ENCODE measurements around the gene FAM171A1. TPM values are rescaled to one million over a fixed set of nuclear protein-coding genes. Genes with fewer than 3 reads are reported as not detected.

Gene FAM171A1
- total and polyA plus RNA-seq, 2 of the 13 experiments (the other 11 are each of a cell fraction or from before 2014, with no cell fraction given), result 21.5 to 34.7 TPM

- BruUV-seq (replicated peaks), result no TSS peak
- H3K4me1 ChIP-seq (ENCODE audit: insufficient read depth, low read length), result no peaks in the 10 kb centered on the region
- intact Hi-C loops (cut with micrococcal nuclease; ENCODE audit: unreplicated experiment), result no loop called here
- TF ChIP-seq ZIK1 (CRISPR knock-in tag; IDR thresholded peaks at IDR 0.05; ENCODE audit: borderline replicate concordance, low read depth) (no peak), ETV5 (CRISPR knock-in tag; IDR thresholded peaks at IDR 0.05; ENCODE audit: borderline replicate concordance) (no peak), PHF20 (CRISPR knock-in tag; IDR thresholded peaks at IDR 0.05) (no peak), ZNF296 (CRISPR knock-in tag; conservative IDR thresholded peaks at IDR 0.05) (no peak), HNF4G (IDR thresholded peaks at IDR 0.05; ENCODE audit: borderline replicate concordance, low read depth, low read length) (no peak), HNF4G (CRISPR knock-in tag; IDR thresholded peaks at IDR 0.05; ENCODE audit: borderline replicate concordance, low read depth) (no peak), PBX3 (CRISPR knock-in tag; IDR thresholded peaks at IDR 0.05; ENCODE audit: borderline replicate concordance) (no peak), ZKSCAN8 (CRISPR knock-in tag; IDR thresholded peaks at IDR 0.05; ENCODE audit: borderline replicate concordance) (no peak)
- H3K27ac ChIP-seq (ENCODE audit: extremely low read length, insufficient read depth, low read length), result no peak overlapping the region
- no peak overlapping the region for H2AFZ ChIP-seq (ENCODE audit: low read length)
- no peak overlapping the region for H3K9ac ChIP-seq (ENCODE audit: insufficient read depth, low read depth, low read length)
- ATAC-seq, result no peak
- H3K9me3 ChIP-seq (ENCODE audit: low read length), result no peaks in the 10 kb centered on the region
- H3K79me2 ChIP-seq (ENCODE audit: insufficient read depth, low read length), result no peaks in the 10 kb centered on the region
- no peak for DNase-seq (ENCODE audit: low spot score)
- H3K4me2 ChIP-seq (ENCODE audit: low read depth, low read length), result no peak overlapping the region
- peaks cover 5 to 37% of the 10 kb centered on the region in 2 experiments; a peak in 4 of 5 replicates for H3K36me3 ChIP-seq (replicated peaks in 1 of 2; ENCODE audit: control insufficient read depth in 1 of 2, insufficient read depth in 2 of 2, low read length in 2 of 2)
- 94% methylated on average over 6 of the region's 6 CpGs for WGBS (ENCODE audit: low lambda C conversion rate)
- POLR2A ChIA-PET, result no interaction called here
- no peaks in the 10 kb centered on the region for H3K27me3 ChIP-seq (ENCODE audit: control insufficient read depth in 1 of 2, insufficient read depth in 2 of 2, low read length in 2 of 2)
- in situ Hi-C loops (cut with HindIII; ENCODE audit: extremely low pct_ligation_motif_present, low pct_unique_long_range_greater_than_20kb), result no loop called here
- no peaks in the 10 kb centered on the region for H4K20me1 ChIP-seq (ENCODE audit: insufficient read depth, low read length)
- CTCF ChIA-PET (ENCODE audit: low intra/inter-chr PET ratio, low total read pairs), result no interaction called here
- FAIRE-seq, result no peak
- H3K4me3 ChIP-seq (replicated peaks in 1 of 3; ENCODE audit: insufficient read depth in 1 of 3, low read depth in 2 of 3, low read length in 3 of 3), result no peak overlapping the region
Measured at GRCh38 chr10:15255961-15256360, 115.1 kb downstream of the FAM171A1 start.
